Heart left ventricle (tissue), 13 donors: ENCODE results near the gene NOB1.

ENCODE experiments used
- CTCF ChIP-seq, 12 donors: fragments of 200-600 bp; sonication (generic) in 4 of 12; IDR thresholded peaks; one replicate each; pipeline versions ENCODE4 v1.5.0 to v1.8.0; 2018 to 2022; ENCODE audit warnings: antibody characterized with exemption in 12 of 12, mild to moderate bottlenecking in 5 of 12
- POLR2A ChIP-seq, 2 donors: fragments of 450-650 bp; IDR thresholded peaks; one replicate each; pipeline ENCODE4 v1.6.1; 2017; ENCODE audit warnings: antibody characterized with exemption in 2 of 2, mild to moderate bottlenecking in 2 of 2, moderate library complexity in 2 of 2
- donor health status: ischemic (EF 13 %, LVEDD 7.1; RV severe dilation, severe dysfunction).
- donor health status: DM: no; HTN: yes; CAD: no.
- donor health status: DM: no; HTN: no; CAD: no.
- donor health status: ischemic (EF 25% LVEDD 6.9; RV normal size, moderate dysfunction).
- donor health status: ischemic (EF 25% LVEDD 5.7; RV mildly dilated, moderate dysfunction).
- donor health status: ischemic (EF 35%, LVEDD 5.7; RV mildly dilated, moderate dysfunction).
- donor health status: nonischemic (EF 11% LVEDD 7.7; RV severe dilation, severe dysfunction).
- donor health status: DM: yes; HTN: yes; CAD: no.
- donor health status: PGD.
- donor health status: ischemic (EF 29% LVEDD 5.4; RV normal size, mild dysfunction).
- donor health status: nonischemic (EF 23%, LVEDD 6.1; RV moderate dilation, normal function).

GRCh38 chr16:69784586-69784985 is 29.9 kb upstream of the NOB1 start:
- TF ChIP-seq CTCF (IDR thresholded peaks at IDR 0.05) = no peak
- no peak for TF ChIP-seq POLR2A (IDR thresholded peaks at IDR 0.05)
